Caco-2 (cell line): ENCODE results near the gene CNOT2. TPM values are rescaled to one million over a fixed set of nuclear protein-coding genes. Genes with fewer than 3 reads are reported as not detected.

Experiments
- BruUV-seq: library from RNA; stranded (reverse); fragments of 400-500 nt; replicated peaks from 2 replicates; lab custom pipeline; 2021; lab: Mats Ljungman, UMichigan
- CTCF ChIA-PET: fragments of 300-600 bp; sonication (Branson Sonifier 250); formaldehyde crosslinking; loops from one replicate; lab custom pipeline; 2022; ENCODE audit warnings: antibody characterized with exemption; lab: Charles Lee
- POLR2A ChIA-PET: fragments of 300-600 bp; sonication (Branson Sonifier 250); formaldehyde crosslinking; loops from one replicate; lab custom pipeline; 2022; ENCODE audit warnings: antibody characterized with exemption; lab: Charles Lee
- DNase-seq, 2 experiments: peaks; one replicate each; pipeline versions ENCODE4 v3.0.0 to v3.0.0-alpha.2; 2020 to 2022
- H3K27me3 ChIP-seq: replicated peaks from 2 replicates; pipeline ENCODE4 v1.6.0; 2011; ENCODE audit warnings: low read length; ENCODE audit not compliant: control insufficient read depth, insufficient read depth
- H3K36me3 ChIP-seq: 2 replicates; pipeline ENCODE4 v1.5.1; 2011; ENCODE audit warnings: low read length; ENCODE audit not compliant: control insufficient read depth, insufficient read depth
- H3K4me1 ChIP-seq: fragments of 250-450 bp; sonication (Bioruptor Pico); 2 replicates; pipeline ENCODE4 v1.5.1; 2020; ENCODE audit warnings: mild to moderate bottlenecking
- H3K4me3 ChIP-seq: 2 replicates; pipeline ENCODE4 v1.5.1; 2011; ENCODE audit warnings: low read depth, mild to moderate bottlenecking, control low read depth, low read length
- H3K9me3 ChIP-seq: fragments of 250-450 bp; sonication (Bioruptor Pico); 2 replicates; pipeline ENCODE4 v1.5.1; 2020; ENCODE audit warnings: mild to moderate bottlenecking, moderate library complexity
- H3K27ac Mint-ChIP-seq: one replicate; pipeline ENCODE4 v1.8.0; 2022; ENCODE audit warnings: mixed read lengths; ENCODE audit not compliant: unreplicated experiment
- H3K27me3 Mint-ChIP-seq: one replicate; pipeline ENCODE4 v1.8.0; 2022; ENCODE audit warnings: mixed read lengths; ENCODE audit not compliant: insufficient read depth, unreplicated experiment
- H3K36me3 Mint-ChIP-seq: one replicate; pipeline ENCODE4 v1.8.0; 2022; ENCODE audit warnings: mild to moderate bottlenecking, mixed read lengths; ENCODE audit not compliant: insufficient read depth, unreplicated experiment
- H3K4me1 Mint-ChIP-seq: one replicate; pipeline ENCODE4 v1.8.0; 2022; ENCODE audit warnings: low read depth, mixed read lengths; ENCODE audit not compliant: unreplicated experiment
- H3K4me3 Mint-ChIP-seq: one replicate; pipeline ENCODE4 v1.8.0; 2022; ENCODE audit warnings: mild to moderate bottlenecking, moderate library complexity, mixed read lengths; ENCODE audit not compliant: unreplicated experiment
- H3K9me3 Mint-ChIP-seq: one replicate; pipeline ENCODE4 v1.8.0; 2022; ENCODE audit warnings: mixed read lengths; ENCODE audit not compliant: unreplicated experiment
- CTCF ChIP-seq, 2 experiments: fragments of 200-600 bp in 1 of 2; IDR thresholded peaks; 1 replicate in 1 of 2; 2 replicates in 1 of 2; pipeline versions ENCODE4 v1.5.1 to v1.8.0; 2011 to 2022; ENCODE audit warnings: antibody characterized with exemption in 1 of 2, control low read depth in 1 of 2, inconsistent platforms in 1 of 2, low read depth in 1 of 2, low read length in 1 of 2, mild to moderate bottlenecking in 1 of 2, moderate library complexity in 1 of 2; ENCODE audit not compliant: insufficient read depth in 1 of 2, severe bottlenecking in 1 of 2, unreplicated experiment in 1 of 2
- intact Hi-C: fragments of 100-400 bp; cut with micrococcal nuclease; formaldehyde crosslinking; loops from one replicate; pipeline ENCODE4 v1.10.0; 2022; ENCODE audit not compliant: unreplicated experiment
- total RNA-seq: library from RNA; stranded (reverse); gene quantifications from 2 replicates; pipeline ENCODE4 v1.2.3, GENCODE V29; 2022

Gene CNOT2
- total RNA-seq, 1 experiment from 2014 or later: 83.5 TPM

- intact Hi-C loops: loop anchor here (2.0 to 10.0 kb wide), 3 partner anchors 27 to 339 kb away; partner anchors contain the start of gene KCNMB4
- POLR2A ChIA-PET: no interaction called here
- Mint-ChIP-seq H3K9me3 (no peaks in the 10 kb centered on the region), H3K4me3 (peak overlapping the region; percentile 99), H3K27ac (peak overlapping the region; percentile 99), H3K4me1 (peaks cover 20% of the 10 kb centered on the region), H3K27me3 (no peaks in the 10 kb centered on the region), H3K36me3 (peaks cover 38% of the 10 kb centered on the region)
- DNase-seq: peak; percentile 61 to 65
- TF ChIP-seq CTCF (IDR thresholded peaks at IDR 0.05; ENCODE audit: insufficient read depth in 1 of 2, low read depth in 1 of 2, low read length in 1 of 2, severe bottlenecking in 1 of 2, unreplicated experiment in 1 of 2): no peak
- H3K4me3 ChIP-seq: peak overlapping the region; percentile 78
- peaks cover 21% of the 10 kb centered on the region for H3K4me1 ChIP-seq
- no peaks in the 10 kb centered on the region for H3K27me3 ChIP-seq
- H3K9me3 ChIP-seq: no peaks in the 10 kb centered on the region
- BruUV-seq: no TSS peak
- no peaks in the 10 kb centered on the region; the same call in 1 of the 2 replicates for H3K36me3 ChIP-seq
- CTCF ChIA-PET: no interaction called here
Observed at GRCh38 chr12:70243510-70244371, 508 bp downstream of the CNOT2 start.

- peak overlapping the region; percentile 78 for H3K4me3 ChIP-seq
- DNase-seq: no peak
- H3K9me3 ChIP-seq: no peaks in the 10 kb centered on the region
- H3K36me3 ChIP-seq: no peaks in the 10 kb centered on the region; the same call in 1 of the 2 replicates
- no peaks in the 10 kb centered on the region for H3K27me3 ChIP-seq
- CTCF ChIA-PET: no interaction called here
- BruUV-seq: TSS peak; percentile 33
- Mint-ChIP-seq H3K27me3 (no peaks in the 10 kb centered on the region), H3K36me3 (peaks cover 36% of the 10 kb centered on the region), H3K4me1 (peaks cover 20% of the 10 kb centered on the region), H3K27ac (peak overlapping the region; percentile 99), H3K4me3 (peak overlapping the region; percentile 99), H3K9me3 (no peaks in the 10 kb centered on the region)
- peaks cover 21% of the 10 kb centered on the region for H3K4me1 ChIP-seq
- intact Hi-C loops: loop anchor here (5.0 to 10.0 kb wide), 2 partner anchors 123 to 340 kb away; partner anchors contain the start of gene KCNMB4
- TF ChIP-seq CTCF (IDR thresholded peaks at IDR 0.05; ENCODE audit: insufficient read depth in 1 of 2, low read depth in 1 of 2, low read length in 1 of 2, severe bottlenecking in 1 of 2, unreplicated experiment in 1 of 2): no peak
- POLR2A ChIA-PET: no interaction called here
Observed at GRCh38 chr12:70244409-70244808, 1.2 kb downstream of the CNOT2 start.

GRCh38 chr12:70245458-70245857 lies 2.2 kb downstream of the CNOT2 start:
- H3K4me1 Mint-ChIP-seq: peaks cover 24% of the 10 kb centered on the region
- no peak overlapping the region for H3K27ac Mint-ChIP-seq
- H3K9me3 ChIP-seq: no peaks in the 10 kb centered on the region
- no peak for DNase-seq
- intact Hi-C loops: loop anchor here (10.0 kb wide), 1 partner anchor 341 kb away; no protein-coding TSS in a partner anchor
- H3K36me3 ChIP-seq: no peaks in the 10 kb centered on the region; the same call in 1 of the 2 replicates
- no peaks in the 10 kb centered on the region for H3K9me3 Mint-ChIP-seq
- H3K27me3 Mint-ChIP-seq: no peaks in the 10 kb centered on the region
- no peak overlapping the region for H3K4me3 Mint-ChIP-seq
- peaks cover 27% of the 10 kb centered on the region for H3K36me3 Mint-ChIP-seq
- BruUV-seq: no TSS peak
- no peaks in the 10 kb centered on the region for H3K27me3 ChIP-seq
- peaks cover 22% of the 10 kb centered on the region for H3K4me1 ChIP-seq
- no peak overlapping the region for H3K4me3 ChIP-seq
- POLR2A ChIA-PET: no interaction called here
- no peak for TF ChIP-seq CTCF (IDR thresholded peaks at IDR 0.05; ENCODE audit: insufficient read depth in 1 of 2, low read depth in 1 of 2, low read length in 1 of 2, severe bottlenecking in 1 of 2, unreplicated experiment in 1 of 2)
- CTCF ChIA-PET: no interaction called here
